ENCODE results near the gene NEK2.

- TF ChIP-seq CTCF (IDR thresholded peaks at IDR 0.05) (no peak), POLR2A (IDR thresholded peaks at IDR 0.05) (no peak)
Observed at GRCh38 chr1:211685823-211686222, 10.4 kb upstream of the NEK2 start.

Measured in uterus (tissue), 2 donors.